Cerebellar cortex (tissue), 1 donor: ENCODE results near the gene EWSR1.

Experiments
- DNase-seq: peaks from one replicate; pipeline ENCODE4 v3.0.0-alpha.2; 2015; ENCODE audit warnings: low spot score

The EWSR1 gene

DNA sequence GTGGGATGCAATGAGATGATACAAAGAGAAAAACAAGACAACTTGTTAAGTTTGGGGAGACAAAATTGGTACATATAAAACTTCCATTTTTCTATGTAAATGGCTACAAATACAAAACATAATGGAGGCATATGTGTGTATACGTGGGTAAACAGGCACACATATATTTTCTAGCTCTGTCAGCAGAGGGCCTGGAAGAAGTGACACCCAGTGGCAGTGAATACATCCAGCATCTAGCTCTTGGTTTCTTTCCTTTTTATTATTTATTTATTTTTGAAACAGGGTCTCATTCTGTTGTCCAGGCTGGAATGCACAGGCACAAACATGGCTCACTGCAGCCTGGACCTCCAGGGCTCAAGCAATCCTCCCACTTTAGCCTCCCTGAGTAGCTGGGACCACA lies 52.5 kb downstream of the EWSR1 start:
- peak; percentile 50 for DNase-seq

DNA sequence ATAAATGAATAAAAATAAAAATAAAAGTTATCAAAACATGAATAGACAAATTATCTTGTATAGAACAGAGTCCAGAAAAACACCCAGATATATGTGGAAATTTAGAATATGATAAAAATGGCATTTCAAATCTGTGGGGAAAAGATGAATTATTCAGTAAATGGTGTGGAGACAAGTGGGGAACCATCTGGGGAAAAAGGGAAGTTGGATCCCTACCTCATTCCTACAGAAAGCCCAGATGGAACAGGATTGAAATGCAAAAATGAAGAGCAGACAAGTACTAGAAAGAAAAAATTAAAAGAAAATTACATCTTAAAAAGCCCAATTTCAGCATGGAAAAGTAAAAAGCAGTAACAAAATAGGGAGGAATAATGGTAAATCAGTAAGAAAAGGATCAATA lies 55.6 kb downstream of the EWSR1 start:
- no peak for DNase-seq

DNA sequence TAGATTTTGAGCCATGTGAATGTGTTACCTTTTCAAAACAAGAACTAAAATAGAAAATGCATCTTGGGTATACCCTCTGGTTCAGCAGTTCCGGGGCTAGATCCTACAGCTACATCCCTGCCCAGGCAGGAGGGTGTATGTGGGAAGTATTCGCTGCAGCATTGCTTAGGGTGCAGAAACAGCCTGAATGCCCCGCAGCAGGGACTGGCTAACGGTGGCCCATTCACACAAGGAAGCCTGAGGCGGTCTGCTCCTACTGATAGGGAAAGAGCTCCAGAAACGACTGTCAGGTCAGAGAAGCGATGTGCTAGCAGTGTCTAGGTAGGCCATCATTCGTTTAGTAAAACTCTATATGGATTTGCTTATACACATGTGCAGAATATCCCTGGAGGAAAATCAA lies 57.3 kb downstream of the EWSR1 start:
- DNase-seq: no peak

DNA sequence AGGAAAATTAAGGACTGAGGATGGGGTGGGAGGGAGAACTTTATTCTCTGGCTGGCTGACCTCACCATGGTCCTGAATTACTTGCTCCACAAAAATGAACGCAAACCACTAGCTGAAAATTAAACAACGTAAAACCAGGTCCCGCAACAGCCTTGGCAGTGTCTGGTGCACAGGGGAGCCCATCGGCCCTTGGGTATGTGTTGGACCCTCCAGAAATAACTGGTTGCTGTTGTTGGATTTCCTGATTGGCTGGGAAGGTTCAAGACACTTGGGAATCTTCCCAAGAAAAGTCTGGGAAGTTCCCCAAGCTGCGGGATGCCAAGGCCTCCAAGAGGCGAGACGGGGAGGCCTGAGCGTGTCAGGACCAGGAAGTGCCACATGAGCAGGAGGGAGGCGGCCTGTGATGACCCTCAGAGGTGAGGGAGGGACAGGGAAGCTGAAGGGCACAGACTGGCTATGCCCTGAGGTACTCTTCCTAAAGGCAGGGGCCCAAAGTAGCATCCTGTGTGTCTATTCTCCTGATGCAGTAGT lies 57.8 kb downstream of the EWSR1 start:
- DNase-seq: no peak

DNA sequence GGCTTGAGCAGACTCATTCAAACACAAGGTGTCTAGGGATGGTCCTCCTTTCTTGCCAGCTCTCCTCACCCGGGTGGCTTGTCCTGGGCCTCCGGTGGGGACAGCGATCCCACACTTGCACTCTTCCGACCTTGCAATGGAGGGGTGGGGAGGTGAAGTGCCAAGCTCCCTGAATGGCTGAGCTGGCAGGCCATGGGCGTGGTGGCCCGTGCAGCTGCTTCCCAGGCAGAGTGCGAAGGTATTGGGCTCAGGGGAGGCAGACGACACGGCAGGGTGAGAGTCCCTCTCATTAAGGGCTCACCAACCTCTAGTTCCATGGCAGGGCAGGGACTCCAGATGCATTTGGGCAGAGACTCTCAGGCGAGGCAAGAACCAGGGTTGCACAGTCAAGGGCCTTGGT lies 58.4 kb downstream of the EWSR1 start:
- no peak for DNase-seq

DNA sequence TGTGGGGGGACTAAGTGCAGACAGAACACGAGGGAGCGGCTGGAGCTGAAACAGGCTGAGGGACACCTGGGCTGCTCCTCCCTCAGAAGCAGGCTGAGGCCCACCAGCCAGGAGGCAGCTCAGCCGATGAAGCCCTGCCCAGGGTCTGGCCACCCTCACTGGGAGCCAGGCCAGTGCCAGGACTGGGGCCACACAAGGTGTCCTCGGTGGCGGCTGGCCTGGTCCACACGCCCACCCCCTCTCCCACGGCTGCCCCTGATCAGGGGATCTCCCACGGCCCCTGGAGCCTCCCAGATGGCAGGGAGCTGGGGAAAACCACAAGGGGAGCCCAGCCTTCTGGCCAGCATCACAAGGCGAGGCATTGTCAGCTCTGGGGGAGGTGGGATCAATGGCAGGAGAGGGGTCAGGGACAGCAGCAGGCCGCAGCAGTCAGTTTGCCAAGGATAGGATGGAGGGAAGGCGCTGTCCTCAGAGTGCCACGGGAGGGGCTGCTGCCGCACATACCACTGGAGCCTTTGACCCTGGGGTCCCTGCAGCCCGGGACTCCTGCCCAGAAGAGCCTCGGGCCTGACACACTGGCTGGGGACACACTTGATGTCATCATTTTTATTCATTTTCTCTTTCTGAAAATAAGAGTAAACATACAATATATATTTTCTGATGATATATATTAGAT lies 59.2 kb downstream of the EWSR1 start:
- DNase-seq: no peak

DNA sequence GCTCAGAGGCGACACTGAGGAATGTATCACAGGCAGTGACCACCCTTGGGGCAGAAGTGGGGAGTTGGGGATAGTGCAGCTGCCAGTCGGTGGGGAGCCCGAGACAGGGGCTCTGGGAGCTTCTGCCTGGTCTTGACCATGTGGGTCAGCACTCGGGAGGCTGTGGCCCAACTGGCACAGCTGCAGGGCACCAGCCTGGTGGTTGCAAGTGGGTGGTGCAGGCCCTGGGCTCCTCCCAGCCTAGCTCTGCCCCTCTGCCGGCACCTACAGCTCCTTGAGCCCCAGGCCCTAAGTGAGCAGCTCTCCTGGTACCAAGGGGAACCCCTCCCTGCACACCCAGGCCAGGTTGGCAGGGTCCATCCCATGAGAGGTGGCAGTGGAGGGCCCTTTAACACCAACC lies 60.0 kb downstream of the EWSR1 start:
- DNase-seq: no peak

DNA sequence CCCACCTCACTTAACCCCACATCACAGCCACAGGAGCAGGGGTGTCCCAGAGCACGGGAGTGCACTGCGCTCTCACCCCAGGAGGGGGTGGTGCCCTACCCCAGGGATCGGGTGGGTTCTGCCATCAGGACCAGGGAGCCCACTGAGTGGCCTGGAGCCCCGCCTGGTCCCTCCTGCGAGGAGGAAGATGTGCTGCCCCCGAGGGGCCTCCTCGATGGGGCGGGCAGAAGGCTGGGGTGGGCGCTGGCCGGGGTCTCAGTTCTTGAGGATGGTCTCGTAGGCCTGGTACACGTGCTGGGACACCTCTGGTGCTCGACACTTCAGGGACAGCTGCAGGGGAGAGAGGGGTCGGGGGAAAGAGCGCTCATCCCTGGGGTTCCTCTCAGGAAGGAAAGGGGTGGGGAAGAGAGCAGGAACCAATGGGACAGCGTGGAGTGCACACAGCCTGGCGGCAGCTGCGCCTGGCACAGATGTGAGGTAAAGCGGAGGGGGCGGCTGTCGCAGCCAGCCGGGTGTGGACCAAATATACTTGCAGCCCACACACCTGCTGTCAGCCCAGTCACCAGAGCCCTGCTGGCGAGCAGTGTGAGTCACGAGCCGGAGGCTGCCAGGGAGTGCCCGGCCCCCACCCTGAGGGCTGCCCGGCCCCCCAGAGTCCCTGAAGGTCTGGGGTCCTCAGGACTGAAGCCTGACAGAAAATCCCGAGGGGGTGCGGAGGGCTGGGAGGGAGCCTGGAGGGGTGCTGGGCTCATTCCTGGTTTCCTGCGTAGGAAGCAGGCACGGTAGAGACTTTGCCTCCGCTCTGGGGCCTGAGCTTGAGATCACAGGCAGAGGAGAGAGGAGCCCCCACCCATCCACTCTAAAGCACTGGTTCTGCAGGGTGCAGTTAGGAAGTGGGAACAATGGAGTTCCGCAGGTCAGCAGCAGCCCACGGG lies 60.8 kb downstream of the EWSR1 start:
- DNase-seq: no peak

DNA sequence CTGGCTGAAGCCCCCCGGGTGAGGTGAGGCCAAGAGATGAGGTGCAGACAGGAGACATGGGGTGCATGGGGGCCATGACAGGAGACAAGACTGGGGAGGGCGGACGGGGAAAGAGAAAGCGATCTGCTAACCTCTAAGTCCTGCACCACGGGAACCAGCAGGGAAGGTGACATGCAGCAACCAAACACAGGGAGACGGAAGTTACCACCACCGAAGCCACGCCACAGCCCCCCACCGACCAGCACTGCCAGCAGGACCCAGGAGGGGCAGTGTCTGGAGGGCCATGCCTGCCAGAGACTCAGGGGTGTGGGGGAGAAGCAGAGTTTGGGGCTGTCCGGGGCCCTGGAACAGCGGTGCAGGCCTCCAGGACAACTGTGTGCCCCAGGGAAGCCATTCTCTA lies 61.5 kb downstream of the EWSR1 start:
- DNase-seq: no peak

DNA sequence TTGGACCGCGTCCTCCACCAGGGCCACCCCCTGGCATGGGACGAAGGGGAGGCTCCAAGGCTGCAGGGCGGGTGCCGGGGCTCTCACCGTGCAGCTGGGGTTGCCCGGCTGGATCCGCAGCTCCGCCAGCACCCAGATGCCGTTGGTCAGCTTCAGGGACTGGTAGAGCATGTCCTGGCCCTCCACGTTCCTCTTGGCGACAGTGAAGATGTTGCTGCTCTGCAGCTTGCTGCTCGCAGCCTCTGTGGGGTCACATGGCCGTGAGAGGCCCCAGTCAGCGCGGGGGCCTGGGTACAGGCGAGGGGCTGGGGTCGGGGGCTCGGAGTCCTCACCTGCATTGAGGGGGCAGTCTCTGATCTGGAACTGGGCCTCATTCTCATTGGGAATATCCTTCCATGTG lies 62.2 kb downstream of the EWSR1 start:
- DNase-seq: no peak

DNA sequence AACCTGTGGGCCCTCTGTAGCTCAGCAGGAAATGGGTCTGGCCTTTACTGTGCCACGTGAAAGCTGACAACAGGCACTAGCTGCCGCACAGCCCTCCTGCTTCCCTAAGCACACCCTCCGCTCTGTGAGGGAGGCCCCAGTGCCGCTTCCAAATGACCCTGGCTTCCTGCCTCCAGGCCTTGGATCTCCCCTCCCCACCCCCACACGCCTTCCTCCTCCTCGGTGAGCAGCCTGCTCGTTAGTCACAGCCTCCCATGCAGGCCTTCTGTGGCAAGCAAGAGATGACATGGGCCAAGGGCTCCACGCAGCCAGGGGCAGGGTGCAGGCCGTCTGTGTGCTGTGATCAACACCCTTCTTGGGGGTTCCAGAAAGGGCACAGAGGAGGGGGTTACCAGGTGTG lies 62.7 kb downstream of the EWSR1 start:
- DNase-seq: no peak

DNA sequence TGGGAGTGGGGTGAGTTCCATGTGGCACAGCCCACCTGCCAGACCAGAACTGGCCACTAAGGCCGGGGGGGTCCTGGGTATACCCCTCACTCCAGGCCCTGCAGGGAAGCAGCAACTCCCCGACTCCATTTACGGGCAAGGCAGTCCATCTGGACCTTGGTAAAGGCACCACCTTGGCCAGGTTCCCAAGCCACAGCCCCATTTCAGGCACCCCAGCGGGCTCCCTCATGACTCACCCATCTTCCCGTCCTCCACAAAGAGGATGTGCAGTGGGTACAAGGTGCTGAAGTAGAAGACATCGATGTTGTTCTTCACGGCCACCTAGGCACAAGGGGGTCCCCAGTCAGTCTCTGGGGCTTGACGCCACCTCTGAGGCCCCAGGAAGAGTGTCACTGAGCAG lies 63.1 kb downstream of the EWSR1 start:
- no peak for DNase-seq

DNA sequence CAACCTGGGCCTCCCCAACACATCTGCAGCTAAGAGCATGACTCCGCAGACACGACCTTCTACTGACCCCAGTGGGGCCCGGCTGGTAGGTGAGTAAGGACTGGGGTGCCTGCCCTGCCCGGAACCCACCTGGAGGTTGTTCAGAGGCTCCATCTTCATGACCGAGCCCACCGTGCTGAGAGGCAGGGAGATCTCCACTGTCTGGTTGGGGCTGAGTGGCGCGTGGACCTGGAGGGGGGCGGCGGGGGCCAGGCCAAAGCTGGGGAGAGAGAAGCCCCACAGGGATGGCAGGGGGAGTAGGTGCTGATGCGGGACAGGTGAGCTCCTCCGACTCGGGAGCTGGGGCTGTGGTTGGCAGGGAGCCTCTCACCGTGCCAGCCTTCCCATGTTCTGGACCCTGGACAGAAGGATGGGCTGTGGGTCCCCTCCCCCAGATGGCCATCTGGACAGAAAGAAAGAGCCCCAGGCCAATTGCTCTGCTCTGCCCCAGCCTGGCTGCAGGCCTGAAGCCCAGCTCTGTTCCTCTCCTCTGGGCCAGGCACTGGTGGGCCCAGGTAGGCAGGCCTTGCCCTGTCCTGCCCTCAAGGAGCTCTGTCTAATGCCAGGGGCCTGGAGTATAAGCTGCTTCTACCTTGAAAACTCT lies 63.7 kb downstream of the EWSR1 start:
- peak; percentile 50 for DNase-seq

DNA sequence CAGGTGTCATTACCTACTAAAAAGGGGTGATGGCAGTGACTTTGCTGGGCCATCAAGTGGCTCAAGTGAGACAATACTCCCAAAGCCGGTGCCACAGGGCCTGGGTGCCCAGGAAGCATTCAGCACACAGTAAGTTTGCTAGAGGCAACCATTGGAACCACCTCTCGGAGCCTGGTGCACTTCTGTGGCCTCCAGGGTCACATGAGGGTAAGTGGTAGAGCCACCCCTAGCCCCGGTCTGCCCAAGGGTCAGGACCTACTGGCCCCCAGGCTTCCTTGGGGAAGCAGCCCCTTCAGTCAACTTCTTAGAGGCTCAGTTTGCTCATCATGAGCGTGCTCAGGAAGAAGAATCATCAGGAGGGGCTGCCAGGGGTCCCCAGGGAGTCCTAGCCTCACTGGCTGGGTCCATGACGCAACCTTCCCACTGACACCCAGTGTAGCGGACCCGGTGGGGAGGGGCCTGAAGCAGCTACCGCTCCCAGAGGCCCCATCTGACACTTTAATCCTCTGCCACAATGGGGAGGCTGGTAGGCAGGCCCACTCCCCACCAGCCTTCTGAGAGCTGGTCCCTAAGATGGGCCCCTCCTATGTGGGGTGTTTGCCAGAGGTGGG lies 64.9 kb downstream of the EWSR1 start:
- no peak for DNase-seq

DNA sequence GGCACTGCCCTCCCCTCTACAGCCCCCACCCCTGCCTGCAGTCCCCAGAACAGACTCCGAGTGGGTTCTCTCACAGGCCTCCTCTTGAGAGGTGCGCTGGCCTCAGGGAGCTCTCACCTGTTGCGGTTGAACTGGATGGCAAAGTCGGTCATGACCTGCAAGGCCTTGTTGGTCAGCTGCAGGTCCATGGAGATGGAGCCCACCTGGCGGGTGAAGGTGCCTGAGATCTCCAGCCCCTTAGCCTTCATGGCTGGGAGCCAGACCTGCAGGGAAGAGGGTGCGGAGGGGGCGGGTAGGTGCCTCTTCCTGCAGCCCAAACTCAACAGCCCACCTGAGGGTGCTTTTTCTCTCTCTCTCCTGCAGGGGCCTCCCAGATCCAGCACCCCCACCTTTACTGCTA lies 66.1 kb downstream of the EWSR1 start:
- no peak for DNase-seq

DNA sequence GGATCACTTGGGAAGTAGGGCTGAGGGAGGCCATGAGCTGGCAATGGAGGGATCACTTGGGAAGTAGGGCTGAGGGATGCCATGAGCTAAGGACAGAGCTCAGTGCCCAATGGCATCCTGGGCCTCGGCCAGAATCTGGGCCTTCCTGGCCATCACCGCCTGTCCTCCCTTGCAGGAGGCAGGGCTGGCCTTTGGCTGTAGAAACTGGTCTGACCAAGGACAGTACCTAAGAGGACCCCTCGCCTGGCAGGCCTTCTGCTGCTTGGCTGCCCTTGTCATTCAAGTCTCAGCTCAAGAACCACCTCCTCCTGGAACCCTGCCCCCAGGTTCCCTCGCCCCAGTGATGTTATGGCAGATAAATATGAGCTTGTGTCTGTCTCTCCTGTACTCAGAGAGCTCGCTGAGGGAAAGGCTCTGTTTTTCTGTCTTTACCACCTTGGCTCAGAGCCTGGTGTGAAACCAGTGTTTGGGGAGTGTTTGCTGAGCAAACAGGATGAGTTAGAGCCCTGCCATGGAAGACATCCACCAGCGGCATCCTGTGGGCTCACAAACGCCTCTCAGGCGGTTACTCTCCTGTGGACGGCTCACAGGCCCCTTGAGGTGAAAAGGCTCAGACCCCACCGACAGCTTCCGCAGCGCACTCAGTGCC lies 66.8 kb downstream of the EWSR1 start:
- DNase-seq: peak; percentile 78

DNA sequence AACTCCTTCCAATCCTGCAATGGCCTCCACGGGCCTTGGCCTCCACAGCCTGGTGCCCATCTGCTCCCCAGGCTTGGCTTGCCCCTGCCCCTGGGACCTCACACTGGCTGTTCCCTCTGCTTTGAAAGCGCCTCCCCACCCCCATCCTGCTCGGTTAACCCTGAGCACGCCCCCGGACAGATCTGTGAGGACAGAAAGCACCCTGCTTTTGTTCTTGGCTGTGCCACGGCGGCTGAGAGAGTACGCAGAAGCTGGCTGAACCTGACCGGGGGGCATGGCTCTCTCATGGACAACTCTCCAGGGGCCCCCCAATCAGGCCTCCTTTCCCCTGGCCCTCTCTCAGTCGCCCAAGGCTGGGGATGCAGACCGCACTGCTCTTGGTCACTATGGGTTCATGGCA lies 67.6 kb downstream of the EWSR1 start:
- no peak for DNase-seq

DNA sequence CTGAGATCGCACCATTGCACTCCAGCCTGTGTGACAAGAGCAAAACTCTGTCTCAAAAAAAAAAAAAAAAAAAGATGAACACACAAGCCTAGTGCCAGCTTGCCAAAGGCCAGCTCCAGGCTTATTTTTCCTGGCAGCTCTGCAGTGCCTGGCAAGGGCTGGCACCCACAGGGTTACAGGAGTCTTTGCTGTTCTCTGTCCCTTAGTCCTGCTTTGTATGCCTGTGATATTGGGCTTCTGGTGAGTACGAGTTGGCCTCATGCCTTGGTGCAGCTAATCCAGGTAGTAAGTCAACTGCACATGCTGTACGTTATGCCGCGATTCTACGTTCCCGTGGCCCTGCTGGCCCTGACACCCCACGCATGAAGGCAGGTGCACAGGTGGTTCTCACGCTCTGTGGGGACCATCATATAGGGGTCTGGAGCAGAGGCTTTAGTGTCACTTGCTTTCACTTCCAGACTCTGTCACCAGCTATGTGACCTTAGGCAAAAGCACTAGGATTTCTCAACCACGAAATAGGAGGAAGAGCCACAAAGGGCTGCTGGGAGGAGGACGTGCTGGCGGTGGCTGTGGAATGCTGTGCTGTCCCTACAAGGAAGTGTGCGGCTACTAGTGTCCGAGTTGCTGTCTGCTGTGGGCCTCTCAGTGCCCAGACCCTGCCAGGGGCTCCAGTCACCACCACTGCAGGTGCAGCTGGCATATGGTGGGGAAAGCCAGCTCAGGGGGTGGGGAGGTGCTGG lies 68.9 kb downstream of the EWSR1 start:
- peak; percentile 80 for DNase-seq

DNA sequence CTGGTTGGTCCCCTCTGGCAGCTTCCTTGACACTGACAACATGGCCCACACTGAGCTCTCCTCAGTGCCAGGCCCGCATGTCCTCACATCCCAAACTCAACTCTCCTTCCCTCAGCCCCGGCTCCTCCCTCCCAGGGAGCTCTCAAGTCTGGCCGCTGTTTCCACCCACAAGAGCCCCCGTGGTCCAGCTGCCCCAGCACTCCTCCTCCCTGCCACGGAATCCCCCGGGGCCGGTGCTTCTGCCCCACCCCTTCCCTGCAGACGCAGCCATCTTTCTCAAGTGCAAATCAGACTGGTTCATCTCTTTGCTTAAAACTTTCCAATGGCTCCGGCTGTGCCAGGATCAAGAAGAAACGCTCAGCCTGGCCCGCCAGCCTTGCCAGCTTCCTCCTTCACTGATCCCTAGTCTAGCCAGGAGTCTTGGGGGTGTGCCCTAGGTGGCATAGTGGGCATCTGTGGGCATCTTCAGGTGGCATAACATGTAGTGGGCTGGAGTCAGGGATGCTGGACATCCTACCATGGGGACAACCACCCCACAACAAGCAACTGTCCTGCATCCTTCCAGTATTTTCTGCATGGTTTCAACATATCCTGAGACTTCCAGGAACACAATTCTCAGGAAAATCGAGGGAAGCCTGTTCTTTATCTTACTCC lies 69.7 kb downstream of the EWSR1 start:
- no peak for DNase-seq

DNA sequence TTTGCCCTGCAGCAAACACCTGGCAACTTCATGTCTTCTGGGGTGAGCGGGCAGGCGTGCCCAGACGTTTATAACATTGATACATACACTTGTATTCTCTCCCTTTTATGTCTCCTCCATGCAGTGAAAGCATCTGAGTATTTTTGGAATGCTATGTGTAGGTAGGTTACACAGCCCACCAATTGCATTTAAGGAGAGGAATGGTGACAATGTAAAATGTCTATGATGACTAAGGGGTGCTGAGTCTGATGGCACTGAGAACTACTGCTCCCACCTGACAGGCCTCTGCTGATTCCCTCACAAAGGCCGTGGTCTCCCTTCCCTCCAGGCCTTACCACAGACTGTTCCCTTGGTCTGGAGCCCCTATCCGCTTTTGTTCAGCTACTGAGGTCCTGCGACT lies 70.3 kb downstream of the EWSR1 start:
- DNase-seq: no peak
